ENCODE measurements around the gene RIPK1. TPM values are rescaled to one million over a fixed set of nuclear protein-coding genes. Genes with fewer than 3 reads are reported as not detected.

The RIPK1 gene
- polyA plus RNA-seq, 1 of the 3 experiments (the other 2 are of a cell fraction), result 12.0 TPM

GRCh38 chr6:3081960-3082359 lies 13.7 kb downstream of the RIPK1 start:
- no peaks in the 10 kb centered on the region for H3F3A ChIP-seq (replicated peaks; ENCODE audit: insufficient read depth)

GRCh38 chr6:3085074-3085473 lies 16.8 kb downstream of the RIPK1 start:
- peaks cover 29 to 80% of the 10 kb centered on the region in 2 experiments for H3K36me3 ChIP-seq (replicated peaks in 1 of 2; ENCODE audit: control insufficient read depth in 1 of 2, insufficient read depth in 2 of 2, low read length in 1 of 2)
- H3K9me3 ChIP-seq, result no peaks in the 10 kb centered on the region
- H3F3A ChIP-seq (replicated peaks; ENCODE audit: insufficient read depth), result peaks cover 8% of the 10 kb centered on the region
- H3K27me3 ChIP-seq (ENCODE audit: insufficient read depth), result no peaks in the 10 kb centered on the region
- peaks cover 8 to 12% of the 10 kb centered on the region in 2 experiments; a peak in 3 of 4 replicates for H3K4me1 ChIP-seq (ENCODE audit: control insufficient read depth in 1 of 2, insufficient read depth in 2 of 2, low read depth in 1 of 2, low read length in 1 of 2)
- no peaks in the 10 kb centered on the region for H4K20me1 ChIP-seq (ENCODE audit: insufficient read depth)
- H3K9me2 ChIP-seq, result no peaks in the 10 kb centered on the region
- CTCF ChIA-PET, result interaction anchor here (0.6 to 1.6 kb wide), 6 partner anchors 9 to 132 kb away, joined by 3 to 6 read pairs (median 4); no protein-coding TSS in a partner anchor
- no peak overlapping the region for H2AFZ ChIP-seq (ENCODE audit: low read depth)
- no peak overlapping the region for H3K4me3 ChIP-seq (ENCODE audit: low read depth in 2 of 2, low read length in 1 of 2)
- no peak overlapping the region for H3K4me2 ChIP-seq
- no peak overlapping the region for H3K9ac ChIP-seq
- H3K79me2 ChIP-seq (ENCODE audit: insufficient read depth), result peaks cover 3% of the 10 kb centered on the region
- 95% methylated on average over 4 of the region's 4 CpGs for WGBS (ENCODE audit: low lambda C conversion rate)
- POLR2A ChIA-PET, result interaction anchor here (1.3 kb wide), 1 partner anchor 96 kb away, joined by 3 read pairs; no protein-coding TSS in a partner anchor
- H3K27ac ChIP-seq (ENCODE audit: low read depth in 2 of 2, low read length in 1 of 2), result peak overlapping the region in 1 of 2 experiments; percentile 86; a peak in 2 of 4 replicates
- DNase-seq, result peak; percentile 69
- TF ChIP-seq RAD21 (IDR thresholded peaks at IDR 0.05; ENCODE audit: low read length) (0 out of 2 replicates have a peak, but pooled peaks have one; percentile 1), GATA2 (CRISPR knock-in tag; IDR thresholded peaks at IDR 0.05) (peak; percentile 74), USF1 (IDR thresholded peaks at IDR 0.05; ENCODE audit: borderline replicate concordance, low read depth) (no peak), MXI1 (IDR thresholded peaks at IDR 0.05; ENCODE audit: low read depth, low read length) (no peak), TCF12 (IDR thresholded peaks at IDR 0.05) (no peak), RCOR1 (IDR thresholded peaks at IDR 0.05; ENCODE audit: low read length) (0 out of 2 replicates have a peak, but pooled peaks have one; percentile 29), CHD2 (IDR thresholded peaks at IDR 0.05; ENCODE audit: low read length, partially characterized antibody) (peak; percentile 35), EP300 (IDR thresholded peaks at IDR 0.05; ENCODE audit: borderline replicate concordance in 1 of 2, low read depth in 1 of 2, low read length in 1 of 2) (0 out of 4 replicates have a peak, but pooled peaks of 1 of the 2 experiments have one; percentile 20)

More at GRCh38 chr6:3081960-3082359, 13.7 kb downstream of the RIPK1 start:
- peaks cover 54 to 80% of the 10 kb centered on the region in 2 experiments for H3K36me3 ChIP-seq (replicated peaks in 1 of 2; ENCODE audit: control insufficient read depth in 1 of 2, insufficient read depth in 2 of 2, low read length in 1 of 2)
- no peak overlapping the region for H3K4me3 ChIP-seq (ENCODE audit: low read depth in 2 of 2, low read length in 1 of 2)
- POLR2A ChIA-PET, result interaction anchor here (1.4 kb wide), 1 partner anchor 14 kb away, joined by 3 read pairs; the partner anchor contains the start of gene RIPK1
- H3K9me3 ChIP-seq, result no peaks in the 10 kb centered on the region
- H3K79me2 ChIP-seq (ENCODE audit: insufficient read depth), result peaks cover 19% of the 10 kb centered on the region; the same call in 1 of the 2 replicates
- H3K4me1 ChIP-seq (ENCODE audit: control insufficient read depth in 1 of 2, insufficient read depth in 2 of 2, low read depth in 1 of 2, low read length in 1 of 2), result peaks cover 0 to 4% of the 10 kb centered on the region in 2 experiments; a peak in 1 of 4 replicates
- H3K27me3 ChIP-seq (ENCODE audit: insufficient read depth), result no peaks in the 10 kb centered on the region
- CTCF ChIA-PET, result no interaction called here
- H3K9me2 ChIP-seq, result no peaks in the 10 kb centered on the region
- no peaks in the 10 kb centered on the region for H4K20me1 ChIP-seq (ENCODE audit: insufficient read depth)
- no peak overlapping the region for H3K4me2 ChIP-seq
- no peak for DNase-seq
- 97% methylated on average over 5 of the region's 5 CpGs for WGBS (ENCODE audit: low lambda C conversion rate)
- no peak overlapping the region for H2AFZ ChIP-seq (ENCODE audit: low read depth)
- no peak overlapping the region for H3K27ac ChIP-seq (ENCODE audit: low read depth in 2 of 2, low read length in 1 of 2)
- TF ChIP-seq JUND (IDR thresholded peaks at IDR 0.05) (no peak), RAD21 (IDR thresholded peaks at IDR 0.05; ENCODE audit: low read length) (no peak), ZBTB33 (IDR thresholded peaks at IDR 0.05; ENCODE audit: borderline replicate concordance, low read depth) (no peak)
- H3K9ac ChIP-seq, result no peak overlapping the region

All from SK-N-SH (cell line).